Activated T-helper 9 cell treated with anti-CD3 and anti-CD28 coated beads, Interleukin-2, amount 50 U/mL, for 16 hours (primary cell): ENCODE measurements around the gene ZNF592.

ENCODE experiments used
- DNase-seq: peaks from one replicate; pipeline ENCODE4 v3.0.0-alpha.2; 2020; ENCODE audit warnings: low read depth

ZNF592 gene

GRCh38 chr15:84775867-84776449 lies 27.6 kb downstream of the ZNF592 start:
- DNase-seq, result no peak

- no peak for DNase-seq
Observed at GRCh38 chr15:84778194-84778593, 29.8 kb downstream of the ZNF592 start.

GRCh38 chr15:84780492-84780891 lies 32.1 kb downstream of the ZNF592 start:
- no peak for DNase-seq

GRCh38 chr15:84781495-84781894 lies 33.1 kb downstream of the ZNF592 start:
- no peak for DNase-seq

GRCh38 chr15:84782346-84782745 lies 34.0 kb downstream of the ZNF592 start:
- no peak for DNase-seq

GRCh38 chr15:84783493-84784251 lies 35.3 kb downstream of the ZNF592 start:
- DNase-seq, result no peak

- no peak for DNase-seq
Observed at GRCh38 chr15:84784262-84784661, 35.9 kb downstream of the ZNF592 start.

- DNase-seq, result no peak
Observed at GRCh38 chr15:84785053-84785452, 36.7 kb downstream of the ZNF592 start.

GRCh38 chr15:84788500-84788899 lies 40.1 kb downstream of the ZNF592 start:
- DNase-seq, result no peak

- DNase-seq, result no peak
Observed at GRCh38 chr15:84789762-84790161, 41.4 kb downstream of the ZNF592 start.

- DNase-seq, result no peak
Observed at GRCh38 chr15:84790676-84791075, 42.3 kb downstream of the ZNF592 start.

- no peak for DNase-seq
Observed at GRCh38 chr15:84791763-84792162, 43.4 kb downstream of the ZNF592 start.

GRCh38 chr15:84793431-84794161 lies 45.2 kb downstream of the ZNF592 start:
- no peak for DNase-seq

- DNase-seq, result no peak
Observed at GRCh38 chr15:84794162-84794547, 45.8 kb downstream of the ZNF592 start.

- DNase-seq, result no peak
Observed at GRCh38 chr15:84795186-84795585, 46.8 kb downstream of the ZNF592 start.

GRCh38 chr15:84797212-84797611 lies 48.8 kb downstream of the ZNF592 start:
- DNase-seq, result no peak

GRCh38 chr15:84797801-84798200 lies 49.4 kb downstream of the ZNF592 start:
- no peak for DNase-seq

- no peak for DNase-seq
Observed at GRCh38 chr15:84798436-84798946, 50.1 kb downstream of the ZNF592 start.

GRCh38 chr15:84799511-84800187 lies 51.3 kb downstream of the ZNF592 start:
- no peak for DNase-seq

- no peak for DNase-seq
Observed at GRCh38 chr15:84800365-84800806, 52.0 kb downstream of the ZNF592 start.

- DNase-seq, result no peak
Observed at GRCh38 chr15:84804005-84804900, 55.9 kb downstream of the ZNF592 start.
